HG03575 (cell line): ENCODE data around the gene TMEM37.

ENCODE experiments used
- ATAC-seq: cut with Tn5 transposase; IDR thresholded peaks from one replicate; pipeline ENCODE4 v1.9.1; 2021; ENCODE audit not compliant: unreplicated experiment, insufficient number of reproducible peaks, low FRiP score; ENCODE audit errors: extremely low read depth

Gene TMEM37

GRCh38 chr2:119430023-119430498 lies 1.6 kb upstream of the TMEM37 start:
- ATAC-seq, result no peak

GRCh38 chr2:119431976-119432850 lies 559 bp downstream of the TMEM37 start:
- no peak for ATAC-seq

DNA sequence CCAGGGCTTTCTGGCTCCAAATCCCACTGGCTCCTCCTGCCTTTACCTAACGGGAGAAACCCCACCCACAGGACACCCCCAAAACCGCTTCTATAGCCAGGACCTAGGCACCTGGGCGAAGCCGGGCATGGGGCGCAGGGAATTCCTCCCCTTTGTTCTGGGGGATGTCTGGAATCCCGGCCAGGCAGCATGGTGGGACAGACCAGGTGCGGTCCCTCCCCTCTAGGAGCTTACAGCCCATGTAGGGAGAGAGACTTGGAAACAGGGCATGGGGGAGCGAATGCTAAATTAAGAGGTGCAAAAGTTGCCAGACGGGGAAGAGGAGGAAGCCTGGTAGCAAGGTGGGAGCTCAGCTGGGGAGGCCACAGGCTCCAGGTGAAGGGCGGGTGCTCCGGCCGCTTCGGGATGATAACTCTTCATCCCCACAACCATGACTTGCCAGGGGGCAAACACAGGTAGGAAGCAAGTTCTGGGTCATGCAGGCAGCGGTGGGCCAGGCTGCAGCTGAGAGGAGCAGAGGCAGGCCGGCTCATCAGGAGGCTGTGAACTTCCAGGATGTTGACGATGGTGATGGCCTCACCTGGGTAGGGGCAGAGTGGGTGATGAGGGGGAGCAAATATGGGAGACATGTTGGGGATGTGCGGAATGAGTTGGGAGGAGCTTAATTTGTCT lies 1.3 kb downstream of the TMEM37 start:
- no peak for ATAC-seq

DNA sequence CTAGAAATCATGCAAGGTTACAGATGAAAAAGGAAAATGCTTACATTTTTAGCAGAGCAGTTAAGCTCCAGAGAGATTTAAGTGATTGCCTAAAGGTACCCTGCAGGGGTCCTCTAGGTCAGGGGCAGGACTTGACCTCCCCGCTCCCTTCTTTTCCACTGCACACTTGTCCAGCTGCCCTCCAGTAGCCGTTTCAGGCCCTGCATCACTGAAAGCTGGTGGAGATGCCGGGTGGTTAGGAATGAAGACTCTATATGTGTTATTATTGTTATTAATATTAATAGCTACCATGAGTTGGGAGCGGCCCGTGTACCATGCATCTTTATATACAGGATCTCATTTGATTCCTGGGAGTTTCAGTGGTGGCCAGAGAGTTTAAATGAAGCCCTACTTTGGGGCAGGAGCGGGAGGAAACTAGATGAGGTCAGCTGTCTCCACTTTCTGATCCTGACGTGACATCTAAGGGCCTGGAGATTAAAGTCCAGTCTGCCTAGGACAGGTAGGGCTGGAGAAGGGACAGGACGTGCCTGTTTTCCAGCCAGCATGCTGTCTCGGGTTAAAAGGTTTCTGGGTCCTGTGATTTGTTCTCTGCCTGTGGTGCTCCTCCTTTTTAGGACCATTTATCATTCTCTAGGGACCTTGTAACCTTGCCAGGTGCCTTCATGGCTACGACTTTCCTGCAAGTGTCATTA lies 2.1 kb downstream of the TMEM37 start:
- no peak for ATAC-seq

DNA sequence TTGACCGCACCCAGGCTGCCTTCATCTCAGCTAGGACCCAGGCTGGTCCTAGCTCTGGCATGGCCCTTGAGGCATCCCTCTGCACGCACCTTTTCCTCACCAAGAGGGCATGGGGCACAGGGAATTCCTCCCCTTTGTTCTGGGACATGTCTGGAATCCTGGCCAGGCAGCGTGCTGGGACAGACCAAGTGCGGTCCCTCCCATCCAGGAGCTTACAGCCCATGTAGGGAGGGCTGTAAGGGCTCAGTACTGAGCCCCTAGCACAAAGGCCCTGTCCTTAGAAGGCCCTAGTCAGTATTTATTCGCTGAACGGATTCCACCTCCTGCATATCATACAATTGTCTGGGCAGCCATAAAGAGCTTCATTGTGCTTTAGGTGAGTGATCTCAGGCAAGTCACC lies 3.0 kb downstream of the TMEM37 start:
- no peak for ATAC-seq

- no peak for ATAC-seq
Observed at GRCh38 chr2:119435081-119435952, 3.7 kb downstream of the TMEM37 start.

- no peak for ATAC-seq
Observed at GRCh38 chr2:119435953-119436297, 4.3 kb downstream of the TMEM37 start.

DNA sequence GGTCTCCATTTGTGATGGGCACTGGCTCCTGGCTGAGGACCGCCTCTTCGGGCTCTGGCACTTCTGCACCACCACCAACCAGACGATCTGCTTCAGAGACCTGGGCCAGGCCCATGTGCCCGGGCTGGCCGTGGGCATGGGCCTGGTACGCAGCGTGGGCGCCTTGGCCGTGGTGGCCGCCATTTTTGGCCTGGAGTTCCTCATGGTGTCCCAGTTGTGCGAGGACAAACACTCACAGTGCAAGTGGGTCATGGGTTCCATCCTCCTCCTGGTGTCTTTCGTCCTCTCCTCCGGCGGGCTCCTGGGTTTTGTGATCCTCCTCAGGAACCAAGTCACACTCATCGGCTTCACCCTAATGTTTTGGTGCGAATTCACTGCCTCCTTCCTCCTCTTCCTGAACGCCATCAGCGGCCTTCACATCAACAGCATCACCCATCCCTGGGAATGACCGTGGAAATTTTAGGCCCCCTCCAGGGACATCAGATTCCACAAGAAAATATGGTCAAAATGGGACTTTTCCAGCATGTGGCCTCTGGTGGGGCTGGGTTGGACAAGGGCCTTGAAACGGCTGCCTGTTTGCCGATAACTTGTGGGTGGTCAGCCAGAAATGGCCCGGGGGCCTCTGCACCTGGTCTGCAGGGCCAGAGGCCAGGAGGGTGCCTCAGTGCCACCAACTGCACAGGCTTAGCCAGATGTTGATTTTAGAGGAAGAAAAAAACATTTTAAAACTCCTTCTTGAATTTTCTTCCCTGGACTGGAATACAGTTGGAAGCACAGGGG lies 5.5 kb downstream of the TMEM37 start:
- ATAC-seq, result no peak

GRCh38 chr2:119438128-119438656 lies 6.5 kb downstream of the TMEM37 start:
- no peak for ATAC-seq

GRCh38 chr2:119438726-119439284 lies 7.2 kb downstream of the TMEM37 start:
- no peak for ATAC-seq

GRCh38 chr2:119439574-119440500 lies 8.2 kb downstream of the TMEM37 start:
- ATAC-seq, result no peak

- no peak for ATAC-seq
Observed at GRCh38 chr2:119440501-119440870, 8.8 kb downstream of the TMEM37 start.

DNA sequence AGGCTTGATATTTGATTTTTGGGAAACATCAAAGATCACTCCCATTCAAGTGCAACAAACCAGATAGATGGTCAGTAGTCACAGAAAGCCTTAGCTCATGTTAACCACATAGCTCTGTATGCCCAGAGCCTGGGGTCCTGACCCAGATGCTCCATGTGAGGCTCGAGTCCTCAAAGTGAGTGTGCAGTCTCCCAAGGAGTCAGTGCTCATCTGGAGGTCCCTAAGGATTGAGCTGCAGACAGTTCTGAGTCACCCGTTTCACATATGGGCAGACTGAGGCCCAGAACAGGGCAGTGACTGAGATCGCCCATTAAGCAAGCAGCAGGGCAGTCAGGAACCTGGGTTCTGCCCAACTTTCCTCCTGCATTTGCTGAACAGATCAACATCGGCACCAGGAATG lies 9.2 kb downstream of the TMEM37 start:
- no peak for ATAC-seq

GRCh38 chr2:119441376-119442225 lies 9.9 kb downstream of the TMEM37 start:
- ATAC-seq, result no peak

DNA sequence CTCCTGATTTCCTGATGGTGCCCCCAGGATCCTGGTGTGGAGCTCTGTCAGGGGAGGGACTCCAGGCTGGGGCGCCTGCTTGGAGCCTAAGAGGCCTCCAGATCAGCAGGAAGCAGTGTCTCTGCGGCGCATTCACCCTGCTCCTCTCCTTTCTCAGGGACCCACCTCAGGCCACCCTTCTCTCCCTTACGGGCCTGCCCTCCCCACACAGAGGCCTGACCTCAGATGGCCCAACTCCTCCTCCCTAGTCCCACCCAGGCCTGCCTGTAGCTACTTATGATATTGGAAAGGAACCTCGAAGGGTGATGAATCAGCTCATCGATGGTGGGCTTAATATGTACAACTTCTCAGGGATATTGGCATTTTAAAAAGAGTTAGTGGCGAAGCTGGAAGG lies 10.6 kb downstream of the TMEM37 start:
- no peak for ATAC-seq

DNA sequence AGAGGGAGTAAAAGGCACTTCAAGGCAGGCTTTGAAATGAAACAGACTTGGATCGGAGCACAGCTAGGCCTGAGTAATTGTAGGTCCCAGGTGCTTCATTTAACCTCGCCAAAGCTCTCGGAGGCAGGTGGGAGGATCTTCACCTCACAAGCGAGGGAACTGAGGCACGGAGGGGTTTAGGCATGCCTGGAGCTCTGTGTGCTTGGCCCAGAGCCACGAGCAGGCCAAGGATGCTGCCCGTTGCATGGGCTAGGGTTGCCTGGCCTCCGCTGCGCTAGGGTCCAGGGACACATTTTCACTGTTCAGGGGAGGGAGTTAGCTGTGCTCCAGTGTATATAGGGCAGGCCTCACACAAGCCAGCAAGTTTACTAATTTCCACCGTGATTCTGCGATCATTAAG lies 11.2 kb downstream of the TMEM37 start:
- no peak for ATAC-seq
